ENCODE data around the gene MAP3K10. TPM values are rescaled to one million over a fixed set of nuclear protein-coding genes. Genes with fewer than 3 reads are reported as not detected.
A peak's percentile ranks its signal among the peaks of the same experiment; 100 is the strongest.

The MAP3K10 gene
- total and polyA plus RNA-seq, 2 of the 13 experiments (the other 11 are each of a cell fraction or from before 2014, with no cell fraction given) = 3.4 to 5.0 TPM

DNA sequence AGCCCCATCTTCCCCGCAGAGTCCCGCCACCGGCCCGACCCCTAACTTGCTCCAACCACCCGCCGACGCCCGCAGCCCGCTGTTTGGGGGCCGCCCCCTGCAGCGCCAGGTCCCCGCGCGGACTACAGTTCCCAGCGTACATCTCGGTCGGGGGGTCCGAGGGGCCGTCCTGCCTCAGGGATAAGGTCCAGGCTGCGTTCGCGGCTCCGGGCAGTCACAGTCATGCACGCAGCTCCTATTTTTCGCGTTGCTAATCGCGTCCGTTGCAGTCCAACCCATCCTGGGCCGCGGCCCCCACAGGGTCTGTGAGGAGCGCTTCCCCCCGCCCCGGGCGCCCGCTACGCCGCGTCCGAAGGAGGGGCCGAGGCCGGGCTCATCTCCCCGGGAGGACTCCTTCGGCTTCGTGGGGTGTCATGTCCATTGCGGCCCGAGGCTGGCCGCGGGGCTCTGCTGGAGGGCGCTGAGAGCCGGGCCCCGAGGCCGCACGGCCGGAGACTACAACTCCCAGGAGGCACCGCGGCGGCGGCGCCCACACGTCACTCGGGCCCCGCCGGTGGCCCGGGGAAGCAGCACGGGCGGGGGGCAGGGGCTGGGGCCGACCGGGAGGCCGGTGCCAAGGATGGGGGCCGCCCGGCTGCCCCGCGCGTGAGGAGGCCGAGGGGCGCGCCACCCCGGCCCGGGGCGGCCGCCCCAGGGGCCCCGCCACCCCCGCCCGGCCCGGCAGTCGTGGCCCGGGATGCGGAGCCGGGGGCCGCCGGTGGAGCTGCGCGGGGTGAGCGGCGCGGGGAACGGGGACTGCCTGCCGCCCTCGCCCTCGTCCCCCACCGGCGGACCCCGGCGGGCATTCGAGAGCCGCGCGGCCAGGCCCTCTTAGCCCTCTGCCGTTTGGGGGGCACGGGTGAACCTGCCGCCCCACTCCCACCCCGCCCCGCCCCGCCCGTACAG lies at the start of gene MAP3K10 (continued):
- TF ChIP-seq, protein P1, sequence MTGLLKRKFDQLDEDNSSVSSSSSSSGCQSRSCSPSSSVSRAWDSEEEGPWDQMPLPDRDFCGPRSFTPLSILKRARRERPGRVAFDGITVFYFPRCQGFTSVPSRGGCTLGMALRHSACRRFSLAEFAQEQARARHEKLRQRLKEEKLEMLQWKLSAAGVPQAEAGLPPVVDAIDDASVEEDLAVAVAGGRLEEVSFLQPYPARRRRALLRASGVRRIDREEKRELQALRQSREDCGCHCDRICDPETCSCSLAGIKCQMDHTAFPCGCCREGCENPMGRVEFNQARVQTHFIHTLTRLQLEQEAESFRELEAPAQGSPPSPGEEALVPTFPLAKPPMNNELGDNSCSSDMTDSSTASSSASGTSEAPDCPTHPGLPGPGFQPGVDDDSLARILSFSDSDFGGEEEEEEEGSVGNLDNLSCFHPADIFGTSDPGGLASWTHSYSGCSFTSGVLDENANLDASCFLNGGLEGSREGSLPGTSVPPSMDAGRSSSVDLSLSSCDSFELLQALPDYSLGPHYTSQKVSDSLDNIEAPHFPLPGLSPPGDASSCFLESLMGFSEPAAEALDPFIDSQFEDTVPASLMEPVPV (CRISPR knock-in tag; IDR thresholded peaks at IDR 0.05) = no peak
- TF ChIP-seq ZNF496 (CRISPR knock-in tag; IDR thresholded peaks at IDR 0.05; ENCODE audit: insufficient replicate concordance) (no peak), SSRP1 (CRISPR knock-in tag; IDR thresholded peaks at IDR 0.05) (0 out of 2 replicates have a peak, but pooled peaks have one; percentile 32), CCAR2 (optimal IDR thresholded peaks at IDR 0.05; ENCODE audit: low read depth, low read length) (no peak), ZNF737 (CRISPR knock-in tag; IDR thresholded peaks at IDR 0.05; ENCODE audit: borderline replicate concordance) (no peak), ZNF234 (CRISPR knock-in tag; conservative IDR thresholded peaks at IDR 0.05) (no peak), ZNF567 (CRISPR knock-in tag; IDR thresholded peaks at IDR 0.05; ENCODE audit: borderline replicate concordance) (no peak), ZNF382 (CRISPR knock-in tag; IDR thresholded peaks at IDR 0.05; ENCODE audit: borderline replicate concordance) (no peak), ZNF782 (CRISPR knock-in tag; IDR thresholded peaks at IDR 0.05; ENCODE audit: borderline replicate concordance) (no peak), RCOR2 (CRISPR knock-in tag; IDR thresholded peaks at IDR 0.05) (no peak), GPN1 (CRISPR knock-in tag; IDR thresholded peaks at IDR 0.05; ENCODE audit: borderline replicate concordance) (no peak), SIN3A (IDR thresholded peaks at IDR 0.05; ENCODE audit: borderline replicate concordance, low read depth, low read length) (peak; percentile 30; the same call in 1 of the 2 replicates), THYN1 (CRISPR knock-in tag; IDR thresholded peaks at IDR 0.05; ENCODE audit: borderline replicate concordance, low read depth) (no peak)
- TF ChIP-seq, protein P2, sequence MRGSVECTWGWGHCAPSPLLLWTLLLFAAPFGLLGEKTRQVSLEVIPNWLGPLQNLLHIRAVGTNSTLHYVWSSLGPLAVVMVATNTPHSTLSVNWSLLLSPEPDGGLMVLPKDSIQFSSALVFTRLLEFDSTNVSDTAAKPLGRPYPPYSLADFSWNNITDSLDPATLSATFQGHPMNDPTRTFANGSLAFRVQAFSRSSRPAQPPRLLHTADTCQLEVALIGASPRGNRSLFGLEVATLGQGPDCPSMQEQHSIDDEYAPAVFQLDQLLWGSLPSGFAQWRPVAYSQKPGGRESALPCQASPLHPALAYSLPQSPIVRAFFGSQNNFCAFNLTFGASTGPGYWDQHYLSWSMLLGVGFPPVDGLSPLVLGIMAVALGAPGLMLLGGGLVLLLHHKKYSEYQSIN (CRISPR knock-in tag; IDR thresholded peaks at IDR 0.05; ENCODE audit: borderline replicate concordance) = no peak
- TF ChIP-seq, protein P3, sequence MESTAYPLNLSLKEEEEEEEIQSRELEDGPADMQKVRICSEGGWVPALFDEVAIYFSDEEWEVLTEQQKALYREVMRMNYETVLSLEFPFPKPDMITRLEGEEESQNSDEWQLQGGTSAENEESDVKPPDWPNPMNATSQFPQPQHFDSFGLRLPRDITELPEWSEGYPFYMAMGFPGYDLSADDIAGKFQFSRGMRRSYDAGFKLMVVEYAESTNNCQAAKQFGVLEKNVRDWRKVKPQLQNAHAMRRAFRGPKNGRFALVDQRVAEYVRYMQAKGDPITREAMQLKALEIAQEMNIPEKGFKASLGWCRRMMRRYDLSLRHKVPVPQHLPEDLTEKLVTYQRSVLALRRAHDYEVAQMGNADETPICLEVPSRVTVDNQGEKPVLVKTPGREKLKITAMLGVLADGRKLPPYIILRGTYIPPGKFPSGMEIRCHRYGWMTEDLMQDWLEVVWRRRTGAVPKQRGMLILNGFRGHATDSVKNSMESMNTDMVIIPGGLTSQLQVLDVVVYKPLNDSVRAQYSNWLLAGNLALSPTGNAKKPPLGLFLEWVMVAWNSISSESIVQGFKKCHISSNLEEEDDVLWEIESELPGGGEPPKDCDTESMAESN (CRISPR knock-in tag; conservative IDR thresholded peaks at IDR 0.05) = peak; percentile 56; the same call in 1 of the 2 replicates
- TF ChIP-seq, protein P4, sequence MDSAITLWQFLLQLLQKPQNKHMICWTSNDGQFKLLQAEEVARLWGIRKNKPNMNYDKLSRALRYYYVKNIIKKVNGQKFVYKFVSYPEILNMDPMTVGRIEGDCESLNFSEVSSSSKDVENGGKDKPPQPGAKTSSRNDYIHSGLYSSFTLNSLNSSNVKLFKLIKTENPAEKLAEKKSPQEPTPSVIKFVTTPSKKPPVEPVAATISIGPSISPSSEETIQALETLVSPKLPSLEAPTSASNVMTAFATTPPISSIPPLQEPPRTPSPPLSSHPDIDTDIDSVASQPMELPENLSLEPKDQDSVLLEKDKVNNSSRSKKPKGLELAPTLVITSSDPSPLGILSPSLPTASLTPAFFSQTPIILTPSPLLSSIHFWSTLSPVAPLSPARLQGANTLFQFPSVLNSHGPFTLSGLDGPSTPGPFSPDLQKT (CRISPR knock-in tag; IDR thresholded peaks at IDR 0.05; ENCODE audit: borderline replicate concordance) = no peak
- TF ChIP-seq, protein P5, sequence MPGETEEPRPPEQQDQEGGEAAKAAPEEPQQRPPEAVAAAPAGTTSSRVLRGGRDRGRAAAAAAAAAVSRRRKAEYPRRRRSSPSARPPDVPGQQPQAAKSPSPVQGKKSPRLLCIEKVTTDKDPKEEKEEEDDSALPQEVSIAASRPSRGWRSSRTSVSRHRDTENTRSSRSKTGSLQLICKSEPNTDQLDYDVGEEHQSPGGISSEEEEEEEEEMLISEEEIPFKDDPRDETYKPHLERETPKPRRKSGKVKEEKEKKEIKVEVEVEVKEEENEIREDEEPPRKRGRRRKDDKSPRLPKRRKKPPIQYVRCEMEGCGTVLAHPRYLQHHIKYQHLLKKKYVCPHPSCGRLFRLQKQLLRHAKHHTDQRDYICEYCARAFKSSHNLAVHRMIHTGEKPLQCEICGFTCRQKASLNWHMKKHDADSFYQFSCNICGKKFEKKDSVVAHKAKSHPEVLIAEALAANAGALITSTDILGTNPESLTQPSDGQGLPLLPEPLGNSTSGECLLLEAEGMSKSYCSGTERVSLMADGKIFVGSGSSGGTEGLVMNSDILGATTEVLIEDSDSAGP (CRISPR knock-in tag; IDR thresholded peaks at IDR 0.05; ENCODE audit: borderline replicate concordance) = peak; percentile 77; the same call in 1 of the 2 replicates
- TF ChIP-seq, protein P6, sequence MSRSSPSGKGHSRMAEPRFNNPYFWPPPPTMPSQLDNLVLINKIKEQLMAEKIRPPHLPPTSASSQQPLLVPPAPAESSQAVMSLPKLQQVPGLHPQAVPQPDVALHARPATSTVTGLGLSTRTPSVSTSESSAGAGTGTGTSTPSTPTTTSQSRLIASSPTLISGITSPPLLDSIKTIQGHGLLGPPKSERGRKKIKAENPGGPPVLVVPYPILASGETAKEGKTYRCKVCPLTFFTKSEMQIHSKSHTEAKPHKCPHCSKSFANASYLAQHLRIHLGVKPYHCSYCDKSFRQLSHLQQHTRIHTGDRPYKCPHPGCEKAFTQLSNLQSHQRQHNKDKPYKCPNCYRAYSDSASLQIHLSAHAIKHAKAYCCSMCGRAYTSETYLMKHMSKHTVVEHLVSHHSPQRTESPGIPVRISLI (CRISPR knock-in tag; IDR thresholded peaks at IDR 0.05; ENCODE audit: borderline replicate concordance) = no peak

Measured in HepG2 (cell line).